T-helper 17 cell (primary cell): ENCODE data around the gene STK17A. TPM values are rescaled to one million over a fixed set of nuclear protein-coding genes. Genes with fewer than 3 reads are reported as not detected.
"Not testable (repeated sequence)": the region's sequence is repeated elsewhere in the genome, so short reads cannot be mapped to it uniquely, and the experiment has no call there.

Experiments
- ATAC-seq: fragments of 150-1000 bp; cut with Tn5 transposase; 2 replicates; pipeline ENCODE4 v1.10.0; 2021; ENCODE audit warnings: mild to moderate bottlenecking, moderate library complexity
- DNase-seq, 3 donors: peaks; one replicate each; pipeline versions ENCODE4 v3.0.0 to v3.0.0-alpha.2; 2020 to 2021
- H3K9me3 ChIP-seq: one replicate; pipeline ENCODE4 v1.7.0; 2013; ENCODE audit warnings: low read length, mild to moderate bottlenecking; ENCODE audit not compliant: control insufficient read depth, poor library complexity, severe bottlenecking
- H3K27ac Mint-ChIP-seq: one replicate; pipeline ENCODE4 v1.8.0; 2022; ENCODE audit warnings: mild to moderate bottlenecking, moderate library complexity, mixed read lengths
- H3K27me3 Mint-ChIP-seq: one replicate; pipeline ENCODE4 v1.8.0; 2022; ENCODE audit warnings: mixed read lengths
- H3K36me3 Mint-ChIP-seq: one replicate; pipeline ENCODE4 v1.8.0; 2022; ENCODE audit warnings: low read depth, mixed read lengths
- H3K4me1 Mint-ChIP-seq: one replicate; pipeline ENCODE4 v1.8.0; 2022; ENCODE audit warnings: mild to moderate bottlenecking, mixed read lengths
- H3K4me3 Mint-ChIP-seq: one replicate; pipeline ENCODE4 v1.8.0; 2022; ENCODE audit warnings: mild to moderate bottlenecking, moderate library complexity, mixed read lengths
- total RNA-seq, 4 donors: library from RNA in 2 of 4; stranded (reverse) in 2 of 4; gene quantifications; one replicate each; pipeline ENCODE4 v1.2.3 and lab custom pipeline; 2022 to 2026

The STK17A gene
- total RNA-seq, 2 donors from 2014 or later, result 107 to 124 TPM

DNA sequence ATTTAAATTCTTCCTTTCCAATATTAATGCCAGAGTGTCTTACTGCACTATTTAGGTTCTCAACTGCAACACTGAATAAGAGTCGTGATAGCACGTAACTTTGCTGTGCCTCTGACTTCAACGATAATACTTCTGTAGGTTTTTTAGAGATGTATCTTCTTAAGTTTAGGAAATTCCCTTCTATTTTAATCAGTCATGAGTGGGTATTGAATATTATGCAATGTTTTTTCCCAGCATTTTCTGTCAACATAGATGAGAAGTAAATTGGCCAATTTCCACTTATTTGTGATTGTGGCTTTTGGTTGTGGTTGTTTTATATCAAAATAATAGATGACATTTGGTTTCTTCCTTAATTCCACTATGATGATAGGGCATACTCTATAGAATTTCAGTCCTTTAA, 6.7 kb upstream of the STK17A start:
- H3K36me3 Mint-ChIP-seq, result no peaks in the 10 kb centered on the region
- H3K27ac Mint-ChIP-seq, result no peak overlapping the region
- DNase-seq (no peak), ATAC-seq (no peak)
- no peaks in the 10 kb centered on the region for H3K9me3 ChIP-seq
- H3K4me1 Mint-ChIP-seq, result peaks cover 6% of the 10 kb centered on the region
- H3K4me3 Mint-ChIP-seq, result no peak overlapping the region
- peaks cover 5% of the 10 kb centered on the region for H3K27me3 Mint-ChIP-seq

DNA sequence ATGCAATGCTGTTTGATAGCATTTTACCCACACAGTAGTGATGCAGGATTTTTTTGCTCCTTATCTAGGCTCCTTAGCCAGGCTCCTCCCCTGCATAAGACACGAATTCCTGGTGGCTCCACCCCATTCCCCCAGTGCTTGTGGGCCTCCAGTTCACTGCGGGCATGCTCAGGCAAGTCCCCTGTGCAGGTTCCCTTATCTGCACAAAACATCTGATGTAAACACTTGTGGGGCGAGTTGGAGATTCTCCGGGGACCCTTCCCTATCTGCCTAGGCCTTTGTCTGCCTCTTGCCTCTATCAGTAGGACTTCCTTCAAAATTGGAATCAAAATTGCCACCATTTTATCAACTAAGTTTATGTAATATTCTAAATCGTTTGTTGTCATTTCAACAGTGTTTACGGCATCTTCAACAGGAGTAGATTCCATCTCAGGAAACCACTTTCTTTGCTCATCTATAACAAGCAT, 5.4 kb upstream of the STK17A start:
- H3K9me3 ChIP-seq, result no peaks in the 10 kb centered on the region
- Mint-ChIP-seq H3K4me1 (peaks cover 6% of the 10 kb centered on the region), H3K36me3 (no peaks in the 10 kb centered on the region), H3K4me3 (no peak overlapping the region), H3K27ac (no peak overlapping the region), H3K27me3 (peaks cover 11% of the 10 kb centered on the region)
- no peak for DNase-seq
- no peak for ATAC-seq

DNA sequence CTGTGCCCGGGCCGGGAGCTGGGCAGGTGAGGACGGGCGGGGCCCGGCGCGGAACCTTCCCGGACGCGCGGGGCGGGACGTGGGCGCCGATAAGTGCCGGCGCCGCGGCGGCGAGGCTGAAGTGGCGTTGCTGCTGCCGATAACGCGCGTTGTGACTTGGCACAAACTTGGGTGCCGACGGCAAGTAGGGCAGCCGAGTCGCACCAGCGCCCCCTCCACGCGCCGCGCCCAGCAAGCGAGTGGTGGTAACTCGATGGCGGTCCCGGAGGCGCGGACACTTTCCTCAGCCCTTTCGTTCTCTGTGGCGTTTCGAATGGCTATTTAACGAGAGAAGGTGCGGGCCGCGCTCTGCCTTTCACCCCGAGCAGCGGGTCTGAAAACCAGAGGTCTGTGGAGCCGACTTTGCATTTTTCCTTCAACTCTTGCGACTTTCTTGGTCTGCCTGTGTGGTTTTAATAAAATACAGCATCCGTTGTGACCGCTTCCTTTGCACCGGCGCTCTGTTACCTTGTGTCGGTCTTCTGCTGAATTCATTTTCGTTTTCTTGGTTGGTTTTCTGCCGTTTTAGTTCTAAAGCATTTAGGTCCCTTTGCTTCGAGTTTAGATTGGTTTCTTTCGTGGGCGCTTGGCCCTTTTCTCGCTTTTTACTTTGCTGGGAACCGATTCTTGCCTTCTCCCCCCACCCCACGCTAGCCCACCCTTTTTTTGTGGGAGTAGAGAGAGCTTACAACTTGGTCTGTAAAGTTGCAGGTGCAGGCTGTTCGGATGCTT, 701 bp downstream of the STK17A start:
- Mint-ChIP-seq H3K27ac (peak overlapping the region; percentile 98), H3K27me3 (peaks cover 11% of the 10 kb centered on the region), H3K36me3 (peaks cover 4% of the 10 kb centered on the region), H3K4me1 (peaks cover 27% of the 10 kb centered on the region), H3K4me3 (peak overlapping the region; percentile 95)
- no peaks in the 10 kb centered on the region for H3K9me3 ChIP-seq
- ATAC-seq (peak; percentile 21), DNase-seq (peak; percentile 56 to 61 (median 58))

DNA sequence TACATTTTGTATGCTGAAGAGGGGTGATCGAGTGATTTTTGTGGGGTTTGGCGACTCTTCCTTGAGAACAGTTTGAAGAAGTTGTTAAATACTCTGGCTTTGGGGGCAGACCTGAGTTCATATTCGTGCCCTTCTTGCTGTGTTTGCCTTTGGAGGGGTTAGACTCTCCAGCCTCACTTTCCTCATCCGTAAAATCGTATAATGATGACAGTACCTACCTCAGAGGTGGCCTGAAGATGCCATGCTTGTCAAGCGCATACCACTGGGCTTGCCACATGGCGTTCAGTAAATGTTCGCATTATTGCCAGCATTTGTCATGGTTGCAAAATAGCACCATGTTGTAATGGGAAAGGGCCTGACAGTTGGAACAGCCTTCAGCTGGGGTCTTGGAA, 1.3 kb downstream of the STK17A start:
- H3K4me1 Mint-ChIP-seq, result peaks cover 31% of the 10 kb centered on the region
- H3K4me3 Mint-ChIP-seq, result peak overlapping the region; percentile 95
- peaks cover 11% of the 10 kb centered on the region for H3K27me3 Mint-ChIP-seq
- H3K36me3 Mint-ChIP-seq, result peaks cover 4% of the 10 kb centered on the region
- peak overlapping the region; percentile 98 for H3K27ac Mint-ChIP-seq
- DNase-seq, result no peak
- no peaks in the 10 kb centered on the region for H3K9me3 ChIP-seq
- ATAC-seq, result no peak

DNA sequence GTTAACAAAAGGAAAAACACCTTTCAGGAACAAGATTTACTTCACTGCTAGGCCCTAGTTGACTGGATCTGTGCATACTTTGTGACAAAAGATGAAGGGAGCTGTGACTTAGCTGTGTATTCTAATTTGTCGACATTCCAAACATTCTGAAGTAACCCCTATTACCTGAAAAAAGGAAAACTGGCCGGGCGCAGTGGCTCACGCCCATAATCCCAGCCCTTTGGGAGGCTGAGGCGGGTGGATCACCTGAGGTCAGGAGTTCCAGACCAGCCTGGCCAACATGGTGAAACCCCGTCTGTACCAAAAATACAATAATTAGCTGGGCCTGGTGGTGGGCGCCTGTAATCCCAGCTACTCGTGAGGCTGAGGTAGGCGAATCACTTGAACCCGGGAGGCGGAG, 1.8 kb downstream of the STK17A start:
- ATAC-seq, H3K36me3 Mint-ChIP-seq, H3K9me3 ChIP-seq, DNase-seq: not testable (repeated sequence)
- Mint-ChIP-seq H3K27ac (peak overlapping the region; percentile 98), H3K4me1 (peaks cover 36% of the 10 kb centered on the region), H3K4me3 (peak overlapping the region; percentile 95), H3K27me3 (peaks cover 11% of the 10 kb centered on the region)

DNA sequence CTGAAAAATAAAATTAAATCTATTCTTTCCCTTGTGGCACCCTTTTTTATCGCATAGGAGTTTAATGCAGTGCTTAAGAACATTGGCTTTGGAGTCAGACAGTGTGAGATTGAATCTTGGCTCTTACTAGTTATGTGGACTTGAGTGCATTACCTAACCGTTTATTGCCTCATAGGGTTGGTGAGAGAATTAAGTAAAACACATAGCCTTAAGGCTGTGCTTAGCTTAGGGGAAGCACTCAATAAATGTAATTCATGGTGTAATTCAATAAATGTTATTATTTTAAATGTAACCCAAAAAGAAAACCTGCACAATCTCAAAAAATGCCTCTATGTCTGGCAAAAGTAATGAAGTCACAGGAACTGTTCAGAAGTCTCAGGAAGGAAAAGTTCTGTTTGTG, 2.7 kb downstream of the STK17A start:
- DNase-seq, result no peak
- H3K27ac Mint-ChIP-seq, result peak overlapping the region; percentile 98
- peaks cover 42% of the 10 kb centered on the region for H3K4me1 Mint-ChIP-seq
- ATAC-seq, result no peak
- peak overlapping the region; percentile 95 for H3K4me3 Mint-ChIP-seq
- peaks cover 11% of the 10 kb centered on the region for H3K27me3 Mint-ChIP-seq
- no peaks in the 10 kb centered on the region for H3K9me3 ChIP-seq
- H3K36me3 Mint-ChIP-seq, result peaks cover 8% of the 10 kb centered on the region

DNA sequence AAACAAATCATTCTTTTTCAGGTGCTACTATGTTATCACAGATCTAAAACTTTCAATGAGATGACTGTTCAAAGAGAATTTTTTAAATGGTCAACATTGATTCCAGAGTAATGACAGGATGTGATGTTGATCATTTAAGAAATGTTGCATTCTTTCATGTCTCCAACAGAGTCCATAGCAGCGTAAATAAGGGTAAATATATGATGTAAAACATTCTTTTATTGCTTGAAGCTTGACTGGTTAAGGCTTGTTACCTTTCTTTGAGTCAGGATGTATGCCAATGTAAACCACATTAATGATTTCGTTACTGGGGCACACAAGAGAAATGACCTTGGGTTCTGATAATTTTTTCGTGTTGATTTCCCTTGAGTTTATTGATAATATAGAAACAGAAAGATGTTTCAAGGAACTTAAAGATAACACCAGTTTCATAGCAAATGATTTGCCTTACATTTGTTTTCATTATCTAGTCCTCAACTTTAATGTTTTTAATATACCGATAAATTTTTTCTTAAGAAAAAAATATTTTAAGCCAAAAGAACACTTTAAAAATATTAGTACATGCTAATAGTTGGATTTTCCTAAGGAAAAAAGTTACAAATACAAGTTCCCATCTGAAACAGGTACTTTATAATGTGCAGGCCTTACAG, 3.5 kb downstream of the STK17A start:
- peaks cover 10% of the 10 kb centered on the region for H3K36me3 Mint-ChIP-seq
- H3K27me3 Mint-ChIP-seq, result peaks cover 6% of the 10 kb centered on the region
- no peaks in the 10 kb centered on the region for H3K9me3 ChIP-seq
- DNase-seq (no peak), ATAC-seq (peak; percentile 48)
- peaks cover 48% of the 10 kb centered on the region for H3K4me1 Mint-ChIP-seq
- peak overlapping the region; percentile 95 for H3K4me3 Mint-ChIP-seq
- peak overlapping the region; percentile 98 for H3K27ac Mint-ChIP-seq

DNA sequence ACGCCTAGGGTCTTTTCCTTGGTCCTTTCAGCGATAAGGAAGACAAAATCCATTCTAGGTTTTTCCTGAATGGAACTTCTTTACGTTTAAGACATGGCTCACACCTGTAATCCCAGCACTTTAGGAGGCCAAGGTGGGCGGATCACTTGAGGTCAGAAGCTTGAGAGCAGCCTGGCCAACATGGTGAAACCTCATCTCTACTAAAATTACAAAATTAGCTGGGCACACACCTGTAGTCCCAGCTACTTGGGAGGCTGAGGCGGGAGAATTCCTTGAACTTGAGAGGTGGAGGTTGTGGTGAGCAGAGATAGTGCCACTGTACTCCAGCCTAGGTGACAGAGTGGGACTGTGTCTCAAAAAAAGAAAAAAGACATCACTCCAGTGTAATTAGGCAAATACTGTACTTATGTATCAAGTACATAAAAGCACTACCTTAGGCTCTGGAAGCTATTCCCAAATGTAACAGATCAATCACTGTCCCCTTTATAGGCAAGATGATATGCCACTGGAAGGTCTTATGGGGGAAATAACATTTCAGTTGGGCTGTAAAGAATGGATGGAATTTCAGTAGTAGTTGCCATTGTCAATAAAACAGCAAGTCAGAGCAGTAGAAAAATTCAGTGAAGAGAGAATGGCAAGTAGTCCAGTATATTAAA, 5.7 kb downstream of the STK17A start:
- ATAC-seq, result no peak
- H3K36me3 Mint-ChIP-seq, result peaks cover 8% of the 10 kb centered on the region

DNA sequence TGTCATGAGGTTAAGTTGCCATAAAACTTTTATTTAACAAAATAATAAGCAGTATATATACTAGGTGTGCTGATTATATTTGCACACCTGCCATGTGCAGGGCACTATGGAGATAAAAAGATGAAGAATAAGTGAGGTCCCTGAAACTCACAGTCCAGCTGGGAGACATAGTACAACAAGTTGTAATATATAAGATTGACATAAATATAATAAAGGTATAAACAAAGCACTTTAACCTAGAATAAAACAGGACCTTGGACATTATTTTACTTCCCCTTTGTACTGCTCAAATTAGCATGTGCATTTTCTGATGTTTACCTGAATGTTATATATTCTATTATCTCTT, 6.2 kb downstream of the STK17A start:
- no peaks in the 10 kb centered on the region for H3K27me3 Mint-ChIP-seq
- H3K4me3 Mint-ChIP-seq, result peak overlapping the region; percentile 79
- peaks cover 5% of the 10 kb centered on the region for H3K36me3 Mint-ChIP-seq
- ATAC-seq, result no peak
- DNase-seq, result no peak
- peak overlapping the region; percentile 98 for H3K27ac Mint-ChIP-seq
- no peaks in the 10 kb centered on the region for H3K9me3 ChIP-seq
- peaks cover 61% of the 10 kb centered on the region for H3K4me1 Mint-ChIP-seq

More for the DNA sequence above, 5.7 kb downstream of the STK17A start:
- Mint-ChIP-seq H3K4me1 (peaks cover 61% of the 10 kb centered on the region), H3K27me3 (no peaks in the 10 kb centered on the region), H3K27ac (peak overlapping the region; percentile 98), H3K4me3 (peak overlapping the region; percentile 79)
- no peaks in the 10 kb centered on the region for H3K9me3 ChIP-seq
- no peak for DNase-seq

DNA sequence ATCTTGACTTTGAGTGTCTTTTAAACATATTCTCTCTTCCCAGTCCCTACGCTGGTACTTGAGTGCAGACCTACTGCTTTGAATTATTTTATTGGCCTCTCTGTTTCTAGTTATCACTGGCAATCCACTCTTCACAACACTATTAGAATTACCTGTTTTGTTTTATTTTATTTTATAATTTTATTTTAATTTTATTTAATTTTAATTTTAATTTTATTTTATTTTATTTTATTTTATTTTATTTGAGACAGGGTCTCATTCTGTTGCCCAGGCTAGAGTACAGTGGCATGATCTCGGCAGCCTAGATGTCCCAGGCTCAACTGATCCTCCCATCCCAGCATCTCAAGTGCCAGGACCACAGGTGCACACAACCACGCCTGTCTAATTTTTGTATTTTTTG, 6.8 kb downstream of the STK17A start:
- H3K9me3 ChIP-seq, result no peaks in the 10 kb centered on the region
- Mint-ChIP-seq H3K4me1 (peaks cover 60% of the 10 kb centered on the region), H3K27me3 (no peaks in the 10 kb centered on the region), H3K27ac (peak overlapping the region; percentile 98), H3K4me3 (peak overlapping the region; percentile 79), H3K36me3 (peaks cover 5% of the 10 kb centered on the region)
- ATAC-seq, result no peak
- DNase-seq, result no peak

DNA sequence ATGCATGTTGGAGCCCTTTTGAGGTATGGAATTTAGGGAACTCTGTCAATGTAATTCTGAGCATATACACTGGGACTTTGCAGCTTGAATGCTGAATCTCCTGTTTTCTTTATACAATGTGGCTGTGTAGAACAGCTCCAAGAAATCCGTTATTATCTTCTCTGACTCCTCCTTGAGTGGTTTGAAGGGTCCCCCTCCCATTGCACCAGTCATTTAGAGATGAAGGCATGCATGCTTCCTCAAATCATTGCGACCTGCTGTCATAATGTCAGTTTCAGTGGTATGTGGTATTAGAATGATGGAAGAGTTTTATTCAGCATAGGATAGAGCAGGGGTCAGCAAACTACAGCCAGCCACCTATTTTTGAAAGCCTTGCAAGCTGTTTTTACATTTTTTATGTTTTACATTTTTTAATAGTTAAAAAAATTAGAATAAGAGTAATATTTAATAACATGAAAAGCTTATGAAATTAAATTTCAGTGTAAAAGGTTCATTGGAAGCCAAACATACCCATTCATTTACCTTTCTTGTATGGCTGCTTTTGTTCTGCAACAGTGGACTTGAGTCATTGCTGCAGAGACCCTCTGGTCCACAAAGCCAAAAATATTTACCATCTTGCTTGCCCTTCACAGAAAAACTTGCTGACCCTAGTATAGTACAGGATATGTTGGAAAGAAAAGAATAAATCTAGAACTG, 8.1 kb downstream of the STK17A start:
- H3K4me3 Mint-ChIP-seq, result peak overlapping the region; percentile 85
- H3K27me3 Mint-ChIP-seq, result no peaks in the 10 kb centered on the region
- H3K9me3 ChIP-seq, result no peaks in the 10 kb centered on the region
- DNase-seq (no peak), ATAC-seq (no peak)
- peaks cover 5% of the 10 kb centered on the region for H3K36me3 Mint-ChIP-seq
- peaks cover 61% of the 10 kb centered on the region for H3K4me1 Mint-ChIP-seq
- peak overlapping the region; percentile 98 for H3K27ac Mint-ChIP-seq

DNA sequence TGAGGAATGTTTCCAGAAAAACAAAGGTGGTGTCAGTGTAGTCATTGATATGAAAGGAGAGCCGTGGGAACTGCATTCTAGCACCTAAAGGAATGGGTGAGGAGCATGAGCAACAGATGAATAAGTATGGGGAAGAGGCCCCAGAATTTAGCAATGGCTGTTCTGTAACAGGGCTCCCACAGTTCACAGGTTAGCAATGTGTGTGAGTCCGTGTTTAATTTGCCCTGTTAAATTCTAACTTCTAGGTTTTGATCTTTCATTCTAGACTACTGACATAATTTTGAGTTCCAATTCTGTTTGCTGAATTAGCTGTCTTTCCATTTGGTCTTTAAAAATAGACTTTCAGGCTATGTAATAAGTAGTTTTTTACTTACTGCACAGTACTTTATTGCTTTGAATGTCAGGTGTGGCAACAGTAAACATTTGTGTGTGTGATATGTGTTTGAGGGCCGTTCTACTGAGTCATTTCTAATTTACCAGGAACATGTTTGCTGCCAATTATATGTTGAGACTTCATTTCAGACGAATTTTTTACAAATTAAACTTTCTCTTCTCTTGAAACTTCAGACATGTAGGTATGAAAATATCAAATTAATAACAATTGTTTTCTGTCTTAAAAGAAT, 8.8 kb downstream of the STK17A start:
- Mint-ChIP-seq H3K27me3 (no peaks in the 10 kb centered on the region), H3K27ac (peak overlapping the region; percentile 98), H3K4me3 (peak overlapping the region; percentile 74), H3K4me1 (peaks cover 59% of the 10 kb centered on the region), H3K36me3 (peaks cover 5% of the 10 kb centered on the region)
- no peak for DNase-seq
- ATAC-seq, result no peak
- no peaks in the 10 kb centered on the region for H3K9me3 ChIP-seq
